Neuronal stem cell (in vitro differentiated cells): ENCODE measurements around the gene JPH2.

Source experiments
- DNase-seq: peaks from one replicate; pipeline ENCODE4 v3.0.0-alpha.2; 2013; ENCODE audit warnings: low spot score
- H2AFZ ChIP-seq: one replicate; pipeline ENCODE4 v1.6.1; 2013; ENCODE audit warnings: mild to moderate bottlenecking, low read length, inconsistent platforms
- H2AK5ac ChIP-seq: 2 replicates; pipeline ENCODE4 v1.6.1; 2013; ENCODE audit warnings: low read depth, mild to moderate bottlenecking, inconsistent platforms, low read length, moderate library complexity, mixed read lengths
- H2BK120ac ChIP-seq: 2 replicates; pipeline ENCODE4 v1.6.1; 2013; ENCODE audit warnings: low read depth, mild to moderate bottlenecking, inconsistent platforms, low read length, moderate library complexity, mixed read lengths
- H2BK12ac ChIP-seq: one replicate; pipeline ENCODE4 v1.6.1; 2013; ENCODE audit warnings: low read length, inconsistent platforms
- H2BK15ac ChIP-seq: 2 replicates; pipeline ENCODE4 v1.6.1; 2013; ENCODE audit warnings: mild to moderate bottlenecking, low read length, inconsistent platforms, mixed read lengths
- H2BK5ac ChIP-seq: one replicate; pipeline ENCODE4 v1.6.1; 2013; ENCODE audit warnings: inconsistent platforms, mild to moderate bottlenecking, low read length, moderate library complexity
- H3K14ac ChIP-seq: one replicate; pipeline ENCODE4 v1.6.1; 2013; ENCODE audit warnings: low read length, inconsistent platforms
- H3K18ac ChIP-seq: 2 replicates; pipeline ENCODE4 v1.6.1; 2013; ENCODE audit warnings: low read length, inconsistent platforms
- H3K23ac ChIP-seq: 2 replicates; pipeline ENCODE4 v1.6.1; 2013; ENCODE audit warnings: low read depth, mild to moderate bottlenecking, mixed read lengths, low read length, inconsistent platforms; ENCODE audit not compliant: poor library complexity
- H3K27ac ChIP-seq: replicated peaks from 3 replicates; pipeline ENCODE4 v1.5.1; 2013; ENCODE audit warnings: low read length, inconsistent platforms
- H3K27me3 ChIP-seq, 3 experiments: 2 replicates each; pipeline ENCODE4 v1.6.1; 2013; ENCODE audit warnings: low read length in 3 of 3, mild to moderate bottlenecking in 2 of 3, inconsistent platforms in 1 of 3, low read depth in 1 of 3, mixed read lengths in 1 of 3, moderate library complexity in 1 of 3; ENCODE audit not compliant: control insufficient read depth in 3 of 3, insufficient read depth in 3 of 3
- H3K36me3 ChIP-seq, 2 donors: replicated peaks in 1 of 2; 2 replicates each; pipeline ENCODE4 v1.6.1; 2013; ENCODE audit warnings: low read length in 2 of 2; ENCODE audit not compliant: control insufficient read depth in 2 of 2, insufficient read depth in 2 of 2
- H3K4ac ChIP-seq: 2 replicates; pipeline ENCODE4 v1.6.1; 2013; ENCODE audit warnings: inconsistent platforms, mild to moderate bottlenecking, low read length, moderate library complexity
- H3K4me1 ChIP-seq, 2 donors: 1 replicate in 1 of 2; 2 replicates in 1 of 2; pipeline ENCODE4 v1.6.1; 2013; ENCODE audit warnings: low read length in 2 of 2, low read depth in 1 of 2; ENCODE audit not compliant: control insufficient read depth in 2 of 2, insufficient read depth in 1 of 2
- H3K4me2 ChIP-seq: one replicate; pipeline ENCODE4 v1.6.1; 2013; ENCODE audit warnings: mild to moderate bottlenecking, low read length, inconsistent platforms; ENCODE audit not compliant: insufficient read depth, poor library complexity, severe bottlenecking
- H3K4me3 ChIP-seq, 2 donors: 2 replicates each; pipeline ENCODE4 v1.5.1; 2013; ENCODE audit warnings: low read length in 2 of 2, mild to moderate bottlenecking in 2 of 2, inconsistent platforms in 1 of 2, moderate library complexity in 1 of 2
- H3K79me1 ChIP-seq: one replicate; pipeline ENCODE4 v1.6.1; 2013; ENCODE audit warnings: low read depth, mild to moderate bottlenecking, inconsistent platforms, low read length, moderate library complexity
- H3K9ac ChIP-seq: one replicate; pipeline ENCODE4 v1.6.1; 2013; ENCODE audit warnings: mild to moderate bottlenecking, low read depth, low read length, inconsistent platforms; ENCODE audit not compliant: poor library complexity
- H3K9me3 ChIP-seq, 2 donors: replicated peaks in 1 of 2; 2 replicates each; pipeline versions ENCODE3 to v1.6.1; 2013; ENCODE audit warnings: low read length in 2 of 2, mild to moderate bottlenecking in 2 of 2, inconsistent platforms in 1 of 2, low read depth in 1 of 2, mixed read lengths in 1 of 2, moderate library complexity in 1 of 2; ENCODE audit not compliant: control insufficient read depth in 2 of 2, insufficient read depth in 1 of 2
- H4K8ac ChIP-seq: one replicate; pipeline ENCODE4 v1.6.1; 2013; ENCODE audit warnings: low read depth, mild to moderate bottlenecking, inconsistent platforms, low read length, moderate library complexity
- H4K91ac ChIP-seq: one replicate; pipeline ENCODE4 v1.6.1; 2013; ENCODE audit warnings: low read length, low read depth, mild to moderate bottlenecking, inconsistent platforms; ENCODE audit not compliant: poor library complexity
- WGBS, 2 donors: extraction: QIAGEN DNeasy Blood & Tissue Kit; methylation state at CpG; one replicate each; pipeline ENCODE4 v1.1.7; 2013; ENCODE audit warnings: missing lambda C conversion rate in 2 of 2, mixed read lengths in 1 of 2; ENCODE audit not compliant: insufficient read length in 2 of 2, insufficient replicate concordance in 1 of 2; ENCODE audit errors: extremely low coverage in 2 of 2; 5-methylcytosine and 5-hydroxymethylcytosine counted together

Gene JPH2

GRCh38 chr20:44207126-44207723, 20.2 kb upstream of the JPH2 start:
- no peak for DNase-seq
- WGBS, 2 donors = no CpG with 5 or more reads among the region's 3 CpGs
- H2BK15ac ChIP-seq = no peak overlapping the region
- H2BK12ac ChIP-seq = no peak overlapping the region
- H3K14ac ChIP-seq = no peak overlapping the region
- no peak overlapping the region for H3K9ac ChIP-seq
- no peak overlapping the region for H2AK5ac ChIP-seq
- no peak overlapping the region for H2AFZ ChIP-seq
- no peaks in the 10 kb centered on the region for H3K27me3 ChIP-seq
- H3K18ac ChIP-seq = no peak overlapping the region
- H3K4me3 ChIP-seq = no peak overlapping the region
- H3K9me3 ChIP-seq = no peaks in the 10 kb centered on the region
- H3K4ac ChIP-seq = no peak overlapping the region
- H3K23ac ChIP-seq = no peak overlapping the region
- H2BK120ac ChIP-seq = no peak overlapping the region
- H3K79me1 ChIP-seq = peaks cover 2% of the 10 kb centered on the region
- H4K8ac ChIP-seq = no peak overlapping the region
- H3K27ac ChIP-seq = no peak overlapping the region
- peaks cover 9 to 51% of the 10 kb centered on the region in 2 donors for H3K36me3 ChIP-seq
- H3K4me1 ChIP-seq = peaks cover 4 to 17% of the 10 kb centered on the region in 2 donors
- H3K4me2 ChIP-seq = no peak overlapping the region
- H4K91ac ChIP-seq = no peak overlapping the region
- no peak overlapping the region for H2BK5ac ChIP-seq

- no peak overlapping the region for H3K23ac ChIP-seq
- peaks cover 12 to 61% of the 10 kb centered on the region in 2 donors for H3K36me3 ChIP-seq
- no peak overlapping the region for H2BK5ac ChIP-seq
- no peak for DNase-seq
- H3K4ac ChIP-seq = no peak overlapping the region
- H2BK15ac ChIP-seq = no peak overlapping the region
- H3K9ac ChIP-seq = no peak overlapping the region
- H4K8ac ChIP-seq = no peak overlapping the region
- H3K27me3 ChIP-seq = no peaks in the 10 kb centered on the region
- H3K27ac ChIP-seq = no peak overlapping the region
- H4K91ac ChIP-seq = no peak overlapping the region
- H3K14ac ChIP-seq = no peak overlapping the region
- no peak overlapping the region for H2AK5ac ChIP-seq
- no peaks in the 10 kb centered on the region for H3K9me3 ChIP-seq
- no peak overlapping the region for H2BK12ac ChIP-seq
- no peak overlapping the region for H2AFZ ChIP-seq
- no peak overlapping the region for H3K4me3 ChIP-seq
- no peak overlapping the region for H3K4me2 ChIP-seq
- peaks cover 3 to 16% of the 10 kb centered on the region in 2 donors for H3K4me1 ChIP-seq
- peaks cover 2% of the 10 kb centered on the region for H3K79me1 ChIP-seq
- no peak overlapping the region for H2BK120ac ChIP-seq
- H3K18ac ChIP-seq = no peak overlapping the region
These were observed 19.1 kb upstream of the JPH2 start for GRCh38 chr20:44206132-44206531.

- Histone ChIP-seq H4K8ac (no peak overlapping the region), H2AK5ac (no peak overlapping the region), H3K4me1 (peaks cover 3 to 16% of the 10 kb centered on the region in 2 donors), H2BK12ac (no peak overlapping the region), H3K18ac (no peak overlapping the region), H3K36me3 (peaks cover 17 to 75% of the 10 kb centered on the region in 2 donors), H3K14ac (no peak overlapping the region), H3K27ac (no peak overlapping the region), H2BK120ac (no peak overlapping the region), H2BK15ac (no peak overlapping the region), H2BK5ac (no peak overlapping the region), H3K27me3 (no peaks in the 10 kb centered on the region), H3K9ac (no peak overlapping the region), H2AFZ (no peak overlapping the region), H3K23ac (no peak overlapping the region), H3K79me1 (peaks cover under 1% of the 10 kb centered on the region), H3K4me2 (no peak overlapping the region), H3K9me3 (no peaks in the 10 kb centered on the region), H4K91ac (no peak overlapping the region), H3K4me3 (no peak overlapping the region), H3K4ac (no peak overlapping the region)
- WGBS, 2 donors = no CpG with 5 or more reads among the region's 10 CpGs
- DNase-seq = no peak
These were observed 17.8 kb upstream of the JPH2 start for GRCh38 chr20:44204832-44205215.

GRCh38 chr20:44204156-44204831, 17.3 kb upstream of the JPH2 start:
- Histone ChIP-seq H3K27me3 (no peaks in the 10 kb centered on the region), H2BK12ac (no peak overlapping the region), H3K23ac (no peak overlapping the region), H3K4ac (no peak overlapping the region), H3K4me3 (no peak overlapping the region), H2AFZ (no peak overlapping the region), H3K4me2 (no peak overlapping the region), H3K4me1 (peaks cover 3 to 13% of the 10 kb centered on the region in 2 donors), H4K91ac (no peak overlapping the region), H3K14ac (no peak overlapping the region), H3K36me3 (peaks cover 19 to 80% of the 10 kb centered on the region in 2 donors), H3K79me1 (no peaks in the 10 kb centered on the region), H3K9me3 (no peaks in the 10 kb centered on the region), H3K9ac (no peak overlapping the region), H2BK15ac (no peak overlapping the region), H4K8ac (no peak overlapping the region), H3K18ac (no peak overlapping the region), H2AK5ac (no peak overlapping the region), H3K27ac (no peak overlapping the region), H2BK120ac (no peak overlapping the region), H2BK5ac (no peak overlapping the region)
- no CpG with 5 or more reads among the region's 4 CpGs for WGBS, 2 donors
- DNase-seq = no peak
